Measurements from ENCODE around the gene MCM9. TPM values are rescaled to one million over a fixed set of nuclear protein-coding genes. Genes with fewer than 3 reads are reported as not detected.

The MCM9 gene
- total and polyA plus RNA-seq, 2 of the 4 experiments (the other 2 are of a cell fraction), result 3.5 to 7.2 TPM

- H2BK20ac ChIP-seq (ENCODE audit: low read depth, low read length), result no peak overlapping the region
- H2BK5ac ChIP-seq (ENCODE audit: low read depth, low read length, poor library complexity, severe bottlenecking), result no peak overlapping the region
- H2AFZ ChIP-seq (replicated peaks; ENCODE audit: low read length, poor library complexity), result no peak overlapping the region
- no CpG with 5 or more reads among the region's 4 CpGs for WGBS, 2 experiments (ENCODE audit: extremely low coverage in 2 of 2, insufficient read length in 1 of 2)
- H3K9ac ChIP-seq (ENCODE audit: low read depth, low read length), result no peak overlapping the region
- no peak for TF ChIP-seq CHD1 (IDR thresholded peaks at IDR 0.05; ENCODE audit: low read depth, low read length)
- no peak for TF ChIP-seq ELK1 (IDR thresholded peaks at IDR 0.05; ENCODE audit: borderline replicate concordance, low read depth, low read length)
- TF ChIP-seq RFX5 (IDR thresholded peaks at IDR 0.05; ENCODE audit: low read depth, low read length), result no peak
- TF ChIP-seq RAD21 (IDR thresholded peaks at IDR 0.05; ENCODE audit: low read length), result no peak
- no peak for TF ChIP-seq SMC3 (IDR thresholded peaks at IDR 0.05; ENCODE audit: low read depth, low read length)
- H4K8ac ChIP-seq (ENCODE audit: low read depth in 2 of 2, low read length in 2 of 2), result no peak overlapping the region
- ChIA-PET POLR2A (ENCODE audit: unreplicated experiment) (no interaction called here), CTCF (no interaction called here)
- H3K79me1 ChIP-seq (ENCODE audit: low read depth in 1 of 2, low read length in 2 of 2), result peaks cover 26 to 27% of the 10 kb centered on the region in 2 experiments
- H3K9me1 ChIP-seq (ENCODE audit: insufficient read depth, low read length), result peaks cover 4% of the 10 kb centered on the region; the same call in 1 of the 2 replicates
- no peak overlapping the region for H2AK9ac ChIP-seq (replicated peaks; ENCODE audit: low read depth, low read length, poor library complexity)
- H3K4me1 ChIP-seq (ENCODE audit: control insufficient read depth, insufficient read depth, low read length), result peaks cover 4% of the 10 kb centered on the region; the same call in 1 of the 2 replicates
- no peaks in the 10 kb centered on the region for H4K20me1 ChIP-seq (ENCODE audit: insufficient read depth, low read length)
- H3K36me3 ChIP-seq (ENCODE audit: control insufficient read depth, insufficient read depth, low read length), result peaks cover 6% of the 10 kb centered on the region
- H4K5ac ChIP-seq (ENCODE audit: low read depth, low read length), result no peak overlapping the region
- no peak overlapping the region for H4K91ac ChIP-seq (ENCODE audit: insufficient read depth, low read depth, low read length)
- intact Hi-C loops (cut with micrococcal nuclease) (no loop called here), dilution Hi-C loops (cut with HindIII; ENCODE audit: low sequenced_read_pairs, unreplicated experiment) (no loop called here), in situ Hi-C loops (cut with MboI; ENCODE audit: low sequenced_read_pairs) (no loop called here)
- H3K27ac ChIP-seq (ENCODE audit: insufficient read depth, low read length), result no peak overlapping the region
- H3K56ac ChIP-seq (ENCODE audit: extremely low read depth, insufficient read depth, low read length), result no peak overlapping the region
- no peaks in the 10 kb centered on the region for H3K9me3 ChIP-seq (ENCODE audit: control insufficient read depth, insufficient read depth, low read length)
- no peak overlapping the region for H3K14ac ChIP-seq (replicated peaks; ENCODE audit: low read depth, low read length)
- H3K4ac ChIP-seq (ENCODE audit: low read depth, low read length), result no peak overlapping the region
- no peak overlapping the region for H2BK15ac ChIP-seq (ENCODE audit: low read depth, low read length)
- ATAC-seq (ENCODE audit: low read depth) (no peak), DNase-seq (no peak)
- BruUV-seq (replicated peaks), result no TSS peak
- no peak overlapping the region for H3K4me2 ChIP-seq (ENCODE audit: low read depth, low read length)
- H3K18ac ChIP-seq (ENCODE audit: low read depth, low read length), result no peak overlapping the region
- H3K27me3 ChIP-seq (ENCODE audit: control insufficient read depth, insufficient read depth, low read length), result no peaks in the 10 kb centered on the region
- no peak overlapping the region for H2AK5ac ChIP-seq (ENCODE audit: low read depth, low read length)
- no peak overlapping the region for H3K4me3 ChIP-seq (ENCODE audit: insufficient read depth, low read depth, low read length)
- no peak overlapping the region for H3K23ac ChIP-seq (ENCODE audit: low read depth, low read length)
- no peak overlapping the region for H2BK120ac ChIP-seq (ENCODE audit: low read depth, low read length)
These were observed 29.1 kb downstream of the MCM9 start for GRCh38 chr6:118905851-118906250.

All from IMR-90 (cell line).